GM21515 (cell line): Measurements from ENCODE around the gene SCGB1D2.
"Not testable (repeated sequence)": the region's sequence is repeated elsewhere in the genome, so short reads cannot be mapped to it uniquely, and the experiment has no call there.

Experiments used
- ATAC-seq: cut with Tn5 transposase; IDR thresholded peaks from one replicate; pipeline ENCODE4 v1.9.1; 2021; ENCODE audit not compliant: unreplicated experiment

The SCGB1D2 gene, protein sequence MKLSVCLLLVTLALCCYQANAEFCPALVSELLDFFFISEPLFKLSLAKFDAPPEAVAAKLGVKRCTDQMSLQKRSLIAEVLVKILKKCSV

DNA sequence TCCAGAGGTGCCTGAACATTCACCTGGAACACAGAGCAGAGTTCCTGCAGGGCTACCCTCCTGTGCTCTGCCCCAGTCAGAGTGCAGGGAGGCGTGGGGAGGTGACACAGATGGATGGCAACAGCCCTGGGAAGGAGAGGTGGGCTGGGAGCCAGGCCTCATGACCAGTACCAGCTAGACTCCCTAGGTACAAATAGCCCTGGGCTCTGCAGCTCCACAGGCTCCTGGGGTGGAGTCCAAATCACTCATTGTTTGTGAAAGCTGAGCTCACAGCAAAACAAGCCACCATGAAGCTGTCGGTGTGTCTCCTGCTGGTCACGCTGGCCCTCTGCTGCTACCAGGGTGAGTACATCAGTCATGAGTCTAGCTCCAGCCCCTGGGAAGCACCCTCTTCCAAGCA, at the start of gene SCGB1D2:
SCGB1D2 (plus strand) TSS at position 219 of the 400 bp plus-strand sequence; CDS start at position 288, 69 bp downstream.
- ATAC-seq, result no peak

DNA sequence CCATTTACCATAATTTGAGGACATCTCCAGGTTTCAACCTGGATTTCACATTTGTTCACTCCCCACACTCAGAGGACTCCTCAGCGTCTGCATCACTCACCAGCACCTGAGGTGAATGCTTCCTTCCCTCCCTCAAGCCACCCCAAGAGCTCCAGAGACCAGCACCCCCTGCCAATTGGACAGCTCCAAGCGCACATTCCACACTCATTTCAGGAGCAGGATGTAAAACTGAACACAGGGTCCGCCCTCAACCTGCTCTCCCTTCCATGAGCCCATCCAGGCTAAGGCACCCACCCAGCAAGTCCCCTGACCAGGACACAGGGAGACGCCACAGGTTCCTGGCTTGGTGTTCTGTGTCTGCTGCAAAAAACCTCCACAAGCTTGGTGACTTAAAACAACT, 48.1 kb upstream of the SCGB1D2 start:
- no peak for ATAC-seq

DNA sequence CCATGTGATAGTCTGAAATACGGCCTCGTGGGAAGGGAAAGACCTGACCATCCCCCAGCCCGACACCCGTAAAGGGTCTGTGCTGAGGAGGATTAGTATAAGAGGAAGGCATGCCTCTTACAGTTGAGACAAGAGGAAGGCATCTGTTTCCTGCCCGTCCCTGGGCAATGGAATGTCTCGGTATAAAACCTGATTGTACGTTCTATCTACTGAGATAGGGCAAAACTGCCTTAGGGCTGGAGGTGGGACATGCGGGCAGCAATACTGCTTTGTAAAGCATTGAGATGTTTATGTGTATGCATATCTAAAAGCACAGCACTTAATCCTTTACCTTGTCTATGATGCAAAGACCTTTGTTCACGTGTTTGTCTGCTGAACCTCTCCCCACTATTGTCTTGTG, 47.0 kb upstream of the SCGB1D2 start:
- not testable (repeated sequence) for ATAC-seq

- ATAC-seq, result no peak
Measured at GRCh38 chr11:62195945-62196344, 46.1 kb upstream of the SCGB1D2 start.

DNA sequence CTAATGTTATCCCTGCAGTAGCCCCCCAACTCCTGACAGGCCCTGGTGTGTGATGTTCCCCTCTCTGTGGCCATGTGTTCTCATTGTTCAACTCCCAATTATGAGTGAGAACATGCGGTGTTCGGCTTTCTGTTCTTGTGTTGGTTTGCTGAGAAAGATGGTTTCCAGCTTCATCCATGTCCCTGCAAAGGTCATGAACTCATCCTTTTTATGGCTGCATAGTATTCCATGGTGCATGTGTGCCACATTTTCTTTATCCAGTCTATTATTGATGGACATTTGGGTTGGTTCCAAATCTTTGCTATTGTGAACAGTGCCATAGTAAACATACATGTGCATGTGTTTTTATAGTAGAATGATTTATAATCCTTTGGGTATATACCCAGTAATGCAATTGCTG, 44.6 kb upstream of the SCGB1D2 start:
- ATAC-seq, result not testable (repeated sequence)

DNA sequence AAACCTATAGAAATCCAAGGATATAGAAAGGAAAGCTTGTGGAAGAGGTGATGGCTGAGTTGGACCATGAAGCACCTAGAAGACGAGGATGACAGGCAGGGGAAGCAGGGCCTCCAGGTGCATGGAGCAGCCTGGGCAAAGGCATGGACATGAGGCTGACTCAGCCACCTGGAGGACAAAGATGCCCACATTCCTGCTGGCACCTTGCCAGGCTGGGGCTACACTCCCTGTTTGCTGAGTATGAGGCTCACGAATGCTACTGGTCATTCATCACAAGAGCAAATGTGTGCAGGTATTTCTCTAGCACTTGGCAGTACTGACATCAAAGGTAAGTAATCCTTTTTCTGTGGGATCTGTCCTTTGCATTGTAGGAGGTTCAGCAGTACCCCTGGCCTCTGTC, 40.7 kb upstream of the SCGB1D2 start:
- ATAC-seq, result no peak

DNA sequence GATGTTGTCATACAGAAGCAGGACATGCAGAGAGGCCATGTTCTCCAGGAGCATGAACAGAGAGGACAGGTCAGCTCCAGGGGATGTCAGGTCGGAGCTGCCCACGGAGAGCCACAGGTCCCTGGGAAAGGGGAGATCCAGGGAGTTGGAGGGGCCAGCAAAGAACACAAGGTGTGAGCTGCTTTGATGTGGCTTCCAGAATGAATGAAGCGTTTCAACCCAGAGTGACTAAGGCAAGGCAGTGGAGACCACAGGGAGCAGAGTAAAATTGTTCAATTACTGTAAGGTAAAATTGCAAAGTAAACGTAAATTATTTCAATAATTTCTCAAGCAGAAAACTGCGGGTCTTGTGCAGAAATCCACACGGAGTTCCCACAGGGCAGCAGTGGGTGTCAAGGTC, 39.1 kb upstream of the SCGB1D2 start:
- no peak for ATAC-seq

DNA sequence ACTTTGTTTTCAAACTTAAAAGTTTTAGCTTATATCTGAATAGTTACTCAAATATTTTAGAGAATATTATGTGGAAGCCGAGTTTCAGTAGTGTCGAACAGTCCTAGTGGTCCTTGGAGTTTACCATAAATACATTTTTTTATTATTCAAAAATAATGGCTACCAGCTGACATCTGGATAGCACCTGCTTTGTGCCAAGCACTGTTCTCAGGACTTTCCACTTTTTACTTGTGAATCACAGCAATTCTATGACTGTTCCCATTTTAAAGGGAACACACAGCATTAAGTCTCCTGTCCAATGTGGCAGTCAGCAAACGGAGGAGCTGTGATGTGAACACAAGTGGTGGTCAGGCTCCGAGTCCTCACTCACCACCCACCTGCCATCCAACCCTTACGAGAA, 37.6 kb upstream of the SCGB1D2 start:
- ATAC-seq, result no peak

GRCh38 chr11:62205441-62205840, 36.6 kb upstream of the SCGB1D2 start:
- no peak for ATAC-seq

- ATAC-seq, result not testable (repeated sequence)
Measured at GRCh38 chr11:62206276-62207066, 35.6 kb upstream of the SCGB1D2 start.

DNA sequence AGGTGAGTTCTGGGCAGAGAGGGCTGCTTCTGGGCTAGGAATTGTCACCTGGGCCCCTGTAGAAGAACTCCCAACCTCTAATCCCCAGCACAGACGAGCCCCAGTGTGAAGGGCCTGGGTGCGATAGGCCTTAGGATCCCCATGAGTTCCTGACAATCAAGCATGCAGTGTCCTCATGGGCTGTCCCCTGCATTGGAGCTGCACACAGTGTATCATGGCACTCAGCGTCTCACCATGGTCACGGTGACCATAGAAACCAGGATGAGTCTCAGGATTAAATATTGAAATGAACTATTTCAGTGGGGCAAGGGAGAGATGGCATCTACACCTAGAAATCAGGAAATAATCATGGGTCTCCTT, 33.3 kb upstream of the SCGB1D2 start:
- ATAC-seq, result no peak

- no peak for ATAC-seq
Measured at GRCh38 chr11:62217191-62217748, 24.8 kb upstream of the SCGB1D2 start.

DNA sequence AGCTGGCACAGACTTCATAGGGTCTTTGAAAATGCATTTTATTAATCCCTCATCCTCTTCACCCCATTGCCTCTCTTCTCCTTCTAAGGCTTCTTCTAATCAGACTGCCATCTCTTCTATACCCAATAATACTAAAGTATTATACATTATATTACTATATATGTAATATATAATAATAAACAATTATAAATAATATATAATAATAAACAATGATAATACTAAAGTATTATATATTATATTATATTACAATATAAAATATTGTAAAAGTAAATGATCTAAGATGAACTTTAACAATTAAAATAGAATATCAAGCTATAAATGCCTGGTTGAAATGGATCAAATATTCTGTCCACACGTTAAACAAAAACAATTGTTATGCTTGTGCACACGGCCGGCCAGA, 20.5 kb upstream of the SCGB1D2 start:
- no peak for ATAC-seq

DNA sequence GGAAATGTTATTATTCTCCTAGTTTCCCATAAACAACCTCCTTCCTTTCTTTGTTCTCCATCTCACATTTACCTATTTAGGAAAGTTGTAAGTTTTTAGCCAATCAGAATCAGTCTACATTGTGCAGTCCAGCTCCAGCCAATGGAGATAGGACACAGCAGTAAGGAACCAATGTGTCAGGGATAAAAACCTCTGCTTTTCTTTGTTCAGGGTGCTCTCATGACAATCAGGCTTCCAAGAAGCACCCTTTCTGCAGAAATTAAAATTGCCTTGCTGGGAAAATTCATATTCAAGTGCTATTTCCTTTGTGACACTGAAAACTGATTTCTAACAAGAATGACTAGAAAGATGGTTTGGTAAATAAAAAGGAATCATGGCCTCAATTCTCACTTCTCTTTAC, 18.9 kb upstream of the SCGB1D2 start:
- ATAC-seq, result no peak

GRCh38 chr11:62233730-62234129, 8.3 kb upstream of the SCGB1D2 start:
- ATAC-seq, result no peak

GRCh38 chr11:62236187-62236586, 5.9 kb upstream of the SCGB1D2 start:
- no peak for ATAC-seq

- no peak for ATAC-seq
Measured at GRCh38 chr11:62237499-62237898, 4.5 kb upstream of the SCGB1D2 start.

GRCh38 chr11:62238151-62238550, 3.9 kb upstream of the SCGB1D2 start:
- ATAC-seq, result no peak

DNA sequence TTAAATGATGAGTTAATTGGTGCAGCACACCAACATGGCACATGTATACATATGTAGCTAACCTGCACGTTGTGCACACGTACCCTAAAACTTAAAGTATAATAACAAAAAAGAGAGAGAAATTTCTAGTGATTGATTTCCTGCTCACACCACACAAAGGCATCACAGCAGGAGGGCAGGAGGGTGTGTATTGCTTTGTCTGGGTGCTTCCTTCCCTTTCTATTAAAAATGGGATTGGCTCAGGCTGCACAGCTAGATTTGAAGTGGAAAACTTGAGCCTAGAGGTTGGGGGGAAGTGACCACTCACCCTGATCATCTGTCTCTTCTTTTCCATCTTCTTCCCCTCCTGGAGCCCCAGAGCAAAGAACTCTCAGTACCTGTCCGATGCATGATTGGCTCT, 944 bp upstream of the SCGB1D2 start:
- no peak for ATAC-seq

- ATAC-seq, result no peak
Measured at GRCh38 chr11:62245271-62245753, 3.3 kb downstream of the SCGB1D2 start.

- no peak for ATAC-seq
Measured at GRCh38 chr11:62251698-62252097, 9.7 kb downstream of the SCGB1D2 start.

DNA sequence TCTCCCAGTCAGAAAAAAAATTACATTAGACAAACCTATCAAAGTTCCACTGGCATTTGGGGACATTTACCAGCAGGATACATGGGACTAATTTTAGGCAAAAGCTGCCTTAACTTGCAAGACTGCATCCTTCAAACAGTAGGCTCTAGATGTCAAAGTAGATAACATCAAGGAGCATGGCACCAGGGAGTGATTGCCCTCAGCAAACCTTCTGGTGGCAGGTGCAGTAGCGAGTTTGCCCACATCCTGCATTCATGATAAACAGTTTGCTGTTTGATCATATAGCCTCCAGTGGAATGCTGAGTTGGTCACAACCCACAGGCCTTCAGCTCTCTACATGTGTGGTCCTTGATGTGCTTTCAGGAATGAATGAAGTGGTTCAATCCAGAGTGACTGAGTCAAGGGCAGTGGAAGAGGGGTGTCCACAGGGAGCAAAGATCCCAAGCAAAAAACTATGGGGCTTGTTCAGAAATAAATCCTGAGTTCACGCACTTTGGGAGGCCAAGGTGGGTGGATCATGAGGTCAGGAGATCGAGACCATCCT, 12.0 kb downstream of the SCGB1D2 start:
- no peak for ATAC-seq
